ENCODE results near the gene ADCY5. TPM values are rescaled to one million over a fixed set of nuclear protein-coding genes. Genes with fewer than 3 reads are reported as not detected.

Gene ADCY5
- total and polyA plus RNA-seq, 7 experiments from 2014 or later, result 0.07 TPM; not detected in 6

DNA sequence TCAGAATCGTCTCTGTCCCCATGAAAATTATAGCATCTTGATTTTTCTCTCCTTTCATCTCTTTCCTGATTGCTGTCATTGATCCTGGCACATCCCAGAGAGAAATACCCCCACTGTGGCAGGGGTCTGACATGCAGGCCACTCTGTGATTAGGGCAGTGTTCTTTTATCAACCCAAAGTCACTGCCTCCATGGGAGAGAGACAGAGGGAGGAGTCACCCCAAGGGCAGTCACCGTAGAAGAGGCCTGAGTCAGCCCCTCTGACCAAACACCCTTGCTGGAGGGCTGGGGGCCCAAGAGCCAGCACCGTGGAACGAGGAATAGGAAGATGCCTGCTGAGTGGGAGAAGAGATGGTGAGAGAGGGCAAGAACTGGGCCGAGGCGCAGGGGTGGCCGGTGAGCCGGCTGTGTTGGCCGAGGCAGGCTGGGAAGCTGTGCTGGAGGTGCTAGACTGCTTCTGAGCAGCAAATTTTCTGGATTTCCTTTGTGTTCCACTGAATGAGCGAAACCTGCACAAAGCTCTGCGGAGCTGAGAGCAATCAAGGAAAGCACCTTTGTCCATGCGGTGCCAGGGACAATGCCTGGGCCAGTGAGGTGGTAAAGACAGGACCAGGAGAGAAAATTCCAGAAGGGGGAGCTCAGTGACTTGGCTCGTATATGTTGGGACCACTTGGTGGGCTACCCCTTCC lies 103.8 kb downstream of the ADCY5 start:
- no peak overlapping the region for H3K4me3 Mint-ChIP-seq
- no peak overlapping the region for H3K27ac Mint-ChIP-seq
- no peak overlapping the region for H3K4me3 ChIP-seq (ENCODE audit: low read length)
- H3K9me3 Mint-ChIP-seq, result peaks cover 0 to 2% (median 0%) of the 10 kb centered on the region in 11 donors
- H3K4me1 Mint-ChIP-seq, result peaks cover 0 to 15% (median 0%) of the 10 kb centered on the region in 7 donors
- no peaks in the 10 kb centered on the region for H3K9me3 ChIP-seq (ENCODE audit: control insufficient read depth in 2 of 3, low read length in 3 of 3)
- ATAC-seq, result no peak
- DNase-seq, result no peak
- POLR2A ChIA-PET, result no interaction called here
- H3K27me3 ChIP-seq (ENCODE audit: control insufficient read depth in 2 of 2, insufficient read depth in 2 of 2, low read length in 2 of 2), result no peaks in the 10 kb centered on the region
- intact Hi-C loops (cut with micrococcal nuclease), result no loop called here
- H3K27me3 Mint-ChIP-seq, result peaks cover 3 to 30% (median 15%) of the 10 kb centered on the region in 5 donors
- H3K36me3 ChIP-seq (ENCODE audit: control insufficient read depth in 2 of 3, insufficient read depth in 3 of 3, low read length in 3 of 3), result no peaks in the 10 kb centered on the region
- H3K36me3 Mint-ChIP-seq, result no peaks in the 10 kb centered on the region
- H3K4me1 ChIP-seq (ENCODE audit: control insufficient read depth in 2 of 2, insufficient read depth in 2 of 2, low read length in 2 of 2), result no peaks in the 10 kb centered on the region
- CTCF ChIA-PET, result no interaction called here
- H3K27ac ChIP-seq (ENCODE audit: low read depth, low read length), result no peak overlapping the region

DNA sequence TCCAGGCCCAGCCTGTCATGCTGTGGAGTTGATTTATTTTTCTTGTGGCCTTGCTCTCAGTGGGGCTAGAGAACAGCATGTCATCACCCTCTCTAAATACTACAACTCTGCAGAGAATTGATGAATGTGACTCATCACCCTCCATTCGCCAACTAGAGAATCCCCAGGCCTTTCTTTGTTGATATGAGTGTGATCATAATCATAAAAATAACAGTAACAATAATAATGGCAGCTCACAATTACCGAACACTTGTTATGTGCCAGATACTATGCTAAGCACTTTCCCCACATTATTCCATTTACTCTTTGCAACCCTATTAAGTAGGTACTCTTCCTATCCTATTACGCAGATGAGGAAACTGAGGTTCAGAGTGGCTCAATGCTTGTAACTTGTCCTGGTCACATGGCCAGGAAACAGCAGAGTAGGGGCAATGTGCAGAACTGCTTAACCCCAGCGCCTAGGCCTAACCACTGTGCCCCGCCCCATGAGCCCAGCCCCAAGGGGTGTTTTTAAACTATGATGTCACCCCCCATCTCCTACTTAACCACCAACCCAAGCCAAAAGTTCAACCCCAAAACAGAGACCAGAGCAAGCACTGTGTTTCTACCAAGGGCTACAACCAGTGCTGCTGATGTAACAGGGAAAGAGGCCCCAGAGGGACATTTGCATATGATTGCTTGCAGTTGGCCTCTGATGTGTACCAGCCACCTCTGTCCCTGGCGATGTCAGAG lies 104.5 kb downstream of the ADCY5 start:
- Mint-ChIP-seq H3K27me3 (peaks cover 0 to 23% (median 8%) of the 10 kb centered on the region in 5 donors), H3K4me1 (peaks cover 0 to 14% (median 0%) of the 10 kb centered on the region in 7 donors), H3K4me3 (no peak overlapping the region), H3K36me3 (no peaks in the 10 kb centered on the region), H3K9me3 (no peaks in the 10 kb centered on the region), H3K27ac (no peak overlapping the region)
- no peak for DNase-seq
- Histone ChIP-seq H3K4me1 (ENCODE audit: control insufficient read depth in 2 of 2, insufficient read depth in 2 of 2, low read length in 2 of 2) (no peaks in the 10 kb centered on the region), H3K36me3 (ENCODE audit: control insufficient read depth in 2 of 3, insufficient read depth in 3 of 3, low read length in 3 of 3) (no peaks in the 10 kb centered on the region), H3K9me3 (ENCODE audit: control insufficient read depth in 2 of 3, low read length in 3 of 3) (no peaks in the 10 kb centered on the region), H3K27me3 (ENCODE audit: control insufficient read depth in 2 of 2, insufficient read depth in 2 of 2, low read length in 2 of 2) (no peaks in the 10 kb centered on the region), H3K4me3 (ENCODE audit: low read length) (no peak overlapping the region), H3K27ac (ENCODE audit: low read depth, low read length) (no peak overlapping the region)
- ChIA-PET CTCF (no interaction called here), POLR2A (no interaction called here)
- intact Hi-C loops (cut with micrococcal nuclease), result no loop called here
- no peak for ATAC-seq

DNA sequence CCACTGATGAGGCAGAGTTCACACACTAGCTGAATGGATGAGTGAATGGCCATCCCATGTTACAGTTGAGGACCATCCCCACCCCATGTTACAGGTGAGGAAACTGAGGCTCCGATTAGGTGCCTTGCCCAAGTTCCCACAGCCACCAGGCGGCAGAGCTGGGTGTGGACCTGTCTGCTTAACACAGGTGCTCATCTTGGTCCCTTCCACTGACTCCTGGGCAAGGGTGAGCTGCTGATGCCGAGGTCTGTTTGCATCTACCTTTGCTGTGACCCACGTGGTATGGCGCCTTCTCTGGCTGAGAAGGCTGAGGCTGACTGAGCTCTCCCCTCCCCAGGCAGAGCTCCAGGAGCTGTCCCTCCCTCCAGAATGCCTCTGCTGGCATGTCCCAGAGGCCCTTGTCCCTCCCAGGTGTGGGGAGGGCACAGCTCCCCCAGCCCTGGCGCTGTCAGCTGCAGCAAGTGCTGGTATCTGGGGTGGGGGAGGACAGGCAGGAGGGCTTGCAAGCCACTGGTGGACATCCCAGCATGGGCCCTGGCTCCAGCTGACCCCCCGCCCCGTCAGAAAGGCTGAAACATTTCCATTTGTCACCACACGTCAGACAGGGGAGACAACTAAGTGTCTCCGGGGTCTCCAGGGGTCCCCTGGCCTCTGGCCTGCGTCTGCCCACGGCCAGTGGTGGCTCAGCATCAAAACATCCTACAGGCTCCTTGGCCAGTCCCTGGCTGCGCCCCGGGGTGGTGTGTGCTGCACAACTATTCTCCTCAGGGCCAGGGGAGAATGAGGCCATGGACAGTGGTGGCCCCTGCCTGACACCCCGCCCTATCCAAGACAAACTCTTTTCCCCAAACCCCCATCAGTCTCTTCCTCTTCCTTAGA lies 105.4 kb downstream of the ADCY5 start:
- H3K4me3 Mint-ChIP-seq, result no peak overlapping the region
- intact Hi-C loops (cut with micrococcal nuclease), result no loop called here
- DNase-seq, result no peak
- H3K27me3 Mint-ChIP-seq, result peaks cover 0 to 15% (median 0%) of the 10 kb centered on the region in 5 donors
- H3K27ac ChIP-seq (ENCODE audit: low read depth, low read length), result no peak overlapping the region
- ChIA-PET POLR2A (no interaction called here), CTCF (no interaction called here)
- H3K9me3 Mint-ChIP-seq, result no peaks in the 10 kb centered on the region
- no peak overlapping the region for H3K4me3 ChIP-seq (ENCODE audit: low read length)
- H3K36me3 Mint-ChIP-seq, result no peaks in the 10 kb centered on the region
- H3K27me3 ChIP-seq (ENCODE audit: control insufficient read depth in 2 of 2, insufficient read depth in 2 of 2, low read length in 2 of 2), result no peaks in the 10 kb centered on the region
- no peaks in the 10 kb centered on the region for H3K4me1 ChIP-seq (ENCODE audit: control insufficient read depth in 2 of 2, insufficient read depth in 2 of 2, low read length in 2 of 2)
- no peak overlapping the region for H3K27ac Mint-ChIP-seq
- H3K9me3 ChIP-seq (ENCODE audit: control insufficient read depth in 2 of 3, low read length in 3 of 3), result no peaks in the 10 kb centered on the region
- H3K4me1 Mint-ChIP-seq, result peaks cover 0 to 10% (median 0%) of the 10 kb centered on the region in 7 donors
- no peaks in the 10 kb centered on the region for H3K36me3 ChIP-seq (ENCODE audit: control insufficient read depth in 2 of 3, insufficient read depth in 3 of 3, low read length in 3 of 3)
- no peak for ATAC-seq

DNA sequence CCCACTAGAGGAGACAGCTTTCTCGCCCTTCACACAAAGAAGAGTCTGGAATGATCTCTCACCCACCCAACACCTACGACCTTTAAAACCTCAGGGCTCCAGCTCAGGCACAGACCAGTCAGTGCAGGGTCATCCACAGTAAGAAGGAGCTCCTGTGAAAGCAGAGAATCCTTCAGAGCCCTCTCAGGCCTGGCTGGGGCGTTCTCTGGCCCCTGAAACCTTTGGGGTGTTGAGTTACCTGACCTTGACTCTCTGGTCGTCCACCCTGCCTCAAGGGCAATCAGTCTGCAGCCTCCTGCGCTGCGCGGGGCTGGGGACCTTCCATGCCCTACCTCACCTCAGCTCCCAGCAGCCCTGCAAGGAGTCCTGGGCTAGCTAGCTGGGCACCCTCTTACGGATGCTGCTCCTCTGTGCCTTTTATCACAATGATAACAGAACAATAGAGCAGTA lies 106.2 kb downstream of the ADCY5 start:
- Histone ChIP-seq H3K4me3 (ENCODE audit: low read length) (no peak overlapping the region), H3K9me3 (ENCODE audit: control insufficient read depth in 2 of 3, low read length in 3 of 3) (no peaks in the 10 kb centered on the region), H3K4me1 (ENCODE audit: control insufficient read depth in 2 of 2, insufficient read depth in 2 of 2, low read length in 2 of 2) (no peaks in the 10 kb centered on the region), H3K27me3 (ENCODE audit: control insufficient read depth in 2 of 2, insufficient read depth in 2 of 2, low read length in 2 of 2) (no peaks in the 10 kb centered on the region), H3K27ac (ENCODE audit: low read depth, low read length) (no peak overlapping the region), H3K36me3 (ENCODE audit: control insufficient read depth in 2 of 3, insufficient read depth in 3 of 3, low read length in 3 of 3) (no peaks in the 10 kb centered on the region)
- POLR2A ChIA-PET, result no interaction called here
- DNase-seq (no peak), ATAC-seq (no peak)
- CTCF ChIA-PET, result no interaction called here
- Mint-ChIP-seq H3K27me3 (peaks cover 0 to 7% (median 0%) of the 10 kb centered on the region in 5 donors), H3K4me1 (peaks cover 0 to 10% (median 0%) of the 10 kb centered on the region in 7 donors), H3K4me3 (no peak overlapping the region), H3K36me3 (no peaks in the 10 kb centered on the region), H3K27ac (no peak overlapping the region), H3K9me3 (no peaks in the 10 kb centered on the region)
- intact Hi-C loops (cut with micrococcal nuclease), result no loop called here

DNA sequence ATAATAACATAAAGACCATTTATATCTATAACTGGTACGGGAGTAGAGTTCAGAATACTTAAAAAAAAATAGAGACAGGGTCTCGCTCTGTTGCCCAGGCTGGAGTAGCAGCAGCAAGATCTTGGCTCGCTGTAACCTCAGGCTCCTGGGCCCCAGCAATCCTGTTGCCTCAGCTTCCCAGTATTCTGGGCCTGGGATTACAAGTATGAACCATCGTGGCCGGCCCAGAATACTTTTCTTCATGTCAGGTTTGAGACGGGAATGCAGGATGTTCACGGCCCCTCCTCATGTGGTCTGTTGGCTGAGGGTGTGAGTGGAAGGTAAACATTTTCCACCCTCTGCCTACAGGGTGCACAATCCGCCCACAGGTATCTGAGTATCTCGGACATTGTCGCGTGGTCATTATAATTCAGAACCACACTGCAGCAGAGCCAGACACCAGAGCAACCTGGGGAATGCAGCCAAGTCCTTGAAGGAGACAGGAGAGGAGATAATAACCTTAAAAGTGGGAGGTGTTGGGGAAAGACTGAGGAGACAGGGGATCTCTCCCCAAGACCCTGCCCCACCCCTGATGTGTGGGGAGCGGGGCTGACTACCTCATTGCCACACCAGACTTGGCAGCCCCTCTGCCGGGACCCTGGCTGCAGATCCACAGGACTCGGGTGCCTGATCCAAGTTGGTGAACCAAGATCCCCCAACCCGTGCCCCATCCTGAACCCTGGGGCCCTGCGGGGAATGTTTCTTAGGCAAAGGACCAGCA lies 106.8 kb downstream of the ADCY5 start:
- no peak overlapping the region for H3K27ac ChIP-seq (ENCODE audit: low read depth, low read length)
- Mint-ChIP-seq H3K4me1 (peaks cover 0 to 10% (median 0%) of the 10 kb centered on the region in 7 donors), H3K4me3 (no peak overlapping the region), H3K27ac (no peak overlapping the region), H3K27me3 (peaks cover 0 to 1% (median 0%) of the 10 kb centered on the region in 5 donors), H3K9me3 (no peaks in the 10 kb centered on the region), H3K36me3 (no peaks in the 10 kb centered on the region)
- H3K9me3 ChIP-seq (ENCODE audit: control insufficient read depth in 2 of 3, low read length in 3 of 3), result no peaks in the 10 kb centered on the region
- ChIA-PET CTCF (interaction anchor here (1.1 kb wide), 1 partner anchor 13 kb away, joined by 3 read pairs; no protein-coding TSS in a partner anchor), POLR2A (no interaction called here)
- H3K36me3 ChIP-seq (ENCODE audit: control insufficient read depth in 2 of 3, insufficient read depth in 3 of 3, low read length in 3 of 3), result no peaks in the 10 kb centered on the region
- no peaks in the 10 kb centered on the region for H3K4me1 ChIP-seq (ENCODE audit: control insufficient read depth in 2 of 2, insufficient read depth in 2 of 2, low read length in 2 of 2)
- DNase-seq (no peak), ATAC-seq (no peak)
- H3K27me3 ChIP-seq (ENCODE audit: control insufficient read depth in 2 of 2, insufficient read depth in 2 of 2, low read length in 2 of 2), result no peaks in the 10 kb centered on the region
- H3K4me3 ChIP-seq (ENCODE audit: low read length), result no peak overlapping the region
- intact Hi-C loops (cut with micrococcal nuclease), result no loop called here

DNA sequence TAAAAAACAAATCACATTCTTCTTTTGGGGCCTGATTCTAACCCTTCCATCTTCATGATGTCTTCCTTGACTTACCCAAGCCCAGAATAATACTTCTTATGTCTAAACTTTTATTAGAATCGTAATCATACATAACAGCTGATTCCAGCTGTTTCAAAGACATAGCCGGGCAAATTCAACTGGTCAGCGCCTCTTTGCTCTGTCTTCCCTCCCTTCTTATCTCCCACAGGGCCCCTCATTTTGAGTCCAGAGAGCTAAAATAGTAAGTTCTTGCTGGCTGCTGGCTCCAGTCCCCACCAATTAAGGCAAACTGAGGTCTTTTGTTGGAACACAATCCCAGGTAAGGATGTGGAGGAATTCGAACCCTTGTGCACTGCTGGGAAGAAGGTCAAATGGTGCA lies 108.6 kb downstream of the ADCY5 start:
- DNase-seq, result no peak
- peaks cover 0 to 10% (median under 1%) of the 10 kb centered on the region in 7 donors for H3K4me1 Mint-ChIP-seq
- no peaks in the 10 kb centered on the region for H3K9me3 Mint-ChIP-seq
- H3K27me3 ChIP-seq (ENCODE audit: control insufficient read depth in 2 of 2, insufficient read depth in 2 of 2, low read length in 2 of 2), result no peaks in the 10 kb centered on the region
- no peaks in the 10 kb centered on the region for H3K9me3 ChIP-seq (ENCODE audit: control insufficient read depth in 2 of 3, low read length in 3 of 3)
- no peak overlapping the region for H3K4me3 Mint-ChIP-seq
- ATAC-seq, result no peak
- H3K27me3 Mint-ChIP-seq, result no peaks in the 10 kb centered on the region
- intact Hi-C loops (cut with micrococcal nuclease), result no loop called here
- ChIA-PET POLR2A (no interaction called here), CTCF (no interaction called here)
- H3K4me3 ChIP-seq (ENCODE audit: low read length), result no peak overlapping the region
- H3K36me3 Mint-ChIP-seq, result no peaks in the 10 kb centered on the region
- H3K36me3 ChIP-seq (ENCODE audit: control insufficient read depth in 2 of 3, insufficient read depth in 3 of 3, low read length in 3 of 3), result no peaks in the 10 kb centered on the region
- no peak overlapping the region for H3K27ac Mint-ChIP-seq
- no peaks in the 10 kb centered on the region for H3K4me1 ChIP-seq (ENCODE audit: control insufficient read depth in 2 of 2, insufficient read depth in 2 of 2, low read length in 2 of 2)
- H3K27ac ChIP-seq (ENCODE audit: low read depth, low read length), result no peak overlapping the region

Measured in naive thymus-derived CD4-positive, alpha-beta T cell (primary cell).